CD14-positive monocyte (primary cell): ENCODE data around the gene ERO1B. TPM values are rescaled to one million over a fixed set of nuclear protein-coding genes. Genes with fewer than 3 reads are reported as not detected.
"Not testable (repeated sequence)": the region's sequence is repeated elsewhere in the genome, so short reads cannot be mapped to it uniquely, and the experiment has no call there.

Experiments used
- DNase-seq, 3 donors: peaks; one replicate each; pipeline ENCODE4 v3.0.0-alpha.2; 2011 to 2022
- H2AFZ ChIP-seq: 2 replicates; pipeline ENCODE4 v1.6.0; 2012; ENCODE audit warnings: mild to moderate bottlenecking, low read depth, low read length, inconsistent platforms; ENCODE audit not compliant: insufficient read depth, poor library complexity, severe bottlenecking
- H3K27ac ChIP-seq, 2 donors: 1 replicate in 1 of 2; 2 replicates in 1 of 2; pipeline ENCODE4 v1.5.1; 2012 to 2013; ENCODE audit warnings: low read length in 2 of 2, control low read depth in 1 of 2, inconsistent platforms in 1 of 2, low read depth in 1 of 2, mild to moderate bottlenecking in 1 of 2
- H3K27me3 ChIP-seq, 2 donors: one replicate each; pipeline versions ENCODE4 v1.6.0 to v1.6.1; 2011 to 2013; ENCODE audit warnings: low read length in 2 of 2; ENCODE audit not compliant: control insufficient read depth in 2 of 2, insufficient read depth in 2 of 2
- H3K36me3 ChIP-seq, 2 donors: replicated peaks in 1 of 2; 1 replicate in 1 of 2; 2 replicates in 1 of 2; pipeline versions ENCODE4 v1.5.1 to v1.6.1; 2012 to 2013; ENCODE audit warnings: low read length in 2 of 2, control low read depth in 1 of 2, inconsistent platforms in 1 of 2, mild to moderate bottlenecking in 1 of 2; ENCODE audit not compliant: insufficient read depth in 2 of 2, control insufficient read depth in 1 of 2
- H3K4me1 ChIP-seq, 2 donors: 1 replicate in 1 of 2; 2 replicates in 1 of 2; pipeline versions ENCODE4 v1.5.1 to v1.6.1; 2012 to 2013; ENCODE audit warnings: low read length in 2 of 2, control low read depth in 1 of 2, inconsistent platforms in 1 of 2, mild to moderate bottlenecking in 1 of 2, moderate library complexity in 1 of 2; ENCODE audit not compliant: insufficient read depth in 2 of 2, control insufficient read depth in 1 of 2
- H3K4me2 ChIP-seq: replicated peaks from 2 replicates; pipeline ENCODE3; 2012; ENCODE audit warnings: low read length, moderate library complexity, mild to moderate bottlenecking; ENCODE audit not compliant: poor library complexity, severe bottlenecking; ENCODE audit errors: extremely low read depth
- H3K4me3 ChIP-seq, 3 experiments: fragments of 200-600 bp in 1 of 3; sonication (generic) in 1 of 3; replicated peaks in 1 of 3; 1 replicate in 2 of 3; 2 replicates in 1 of 3; pipeline ENCODE4 v1.5.1; 2011 to 2013; ENCODE audit warnings: low read length in 3 of 3, mild to moderate bottlenecking in 3 of 3, control low read depth in 2 of 3, low read depth in 2 of 3, inconsistent platforms in 1 of 3, moderate library complexity in 1 of 3
- H3K79me2 ChIP-seq: 2 replicates; pipeline ENCODE4 v1.6.0; 2012; ENCODE audit warnings: mild to moderate bottlenecking, control low read depth, inconsistent platforms, low read length, moderate library complexity; ENCODE audit not compliant: insufficient read depth
- H3K9ac ChIP-seq: 2 replicates; pipeline ENCODE4 v1.6.0; 2017; ENCODE audit warnings: low read length, mild to moderate bottlenecking; ENCODE audit not compliant: insufficient read depth, poor library complexity, severe bottlenecking
- H3K9me3 ChIP-seq, 2 donors: replicated peaks in 1 of 2; 1 replicate in 1 of 2; 2 replicates in 1 of 2; pipeline versions ENCODE4 v1.5.1 to v1.6.1; 2012 to 2013; ENCODE audit warnings: low read length in 2 of 2, control low read depth in 1 of 2; ENCODE audit not compliant: control insufficient read depth in 1 of 2, insufficient read depth in 1 of 2
- H4K20me1 ChIP-seq: 2 replicates; pipeline ENCODE4 v1.6.0; 2012; ENCODE audit warnings: mild to moderate bottlenecking, low read length, control low read depth, moderate library complexity; ENCODE audit not compliant: insufficient read depth
- H3K27ac Mint-ChIP-seq, 7 donors: one replicate each; pipeline ENCODE4 v1.8.0; 2020; ENCODE audit warnings: mild to moderate bottlenecking in 7 of 7, mixed read lengths in 7 of 7, moderate library complexity in 6 of 7, inconsistent platforms in 2 of 7
- H3K27me3 Mint-ChIP-seq, 3 donors: one replicate each; pipeline ENCODE4 v1.8.0; 2021 to 2022; ENCODE audit warnings: low read depth in 3 of 3, mild to moderate bottlenecking in 3 of 3, mixed read lengths in 3 of 3, moderate library complexity in 3 of 3, inconsistent platforms in 1 of 3
- H3K36me3 Mint-ChIP-seq, 2 donors: one replicate each; pipeline ENCODE4 v1.8.0; 2020; ENCODE audit warnings: mixed read lengths in 2 of 2, inconsistent platforms in 1 of 2, mild to moderate bottlenecking in 1 of 2
- H3K4me1 Mint-ChIP-seq: one replicate; pipeline ENCODE4 v1.8.0; 2020; ENCODE audit warnings: mild to moderate bottlenecking, mixed read lengths
- H3K4me3 Mint-ChIP-seq, 2 donors: one replicate each; pipeline ENCODE4 v1.8.0; 2020; ENCODE audit warnings: mild to moderate bottlenecking in 2 of 2, mixed read lengths in 2 of 2, moderate library complexity in 1 of 2
- H3K9me3 Mint-ChIP-seq, 7 donors: one replicate each; pipeline ENCODE4 v1.8.0; 2020 to 2022; ENCODE audit warnings: mixed read lengths in 7 of 7, mild to moderate bottlenecking in 6 of 7, moderate library complexity in 6 of 7, inconsistent platforms in 2 of 7
- CTCF ChIP-seq: fragments of 200-600 bp; IDR thresholded peaks from one replicate; pipeline ENCODE4 v1.8.0; 2022; ENCODE audit warnings: antibody characterized with exemption, mild to moderate bottlenecking
- WGBS: methylation state at CpG from one replicate; pipeline ENCODE4 v1.1.5; 2013; ENCODE audit warnings: missing lambda C conversion rate; ENCODE audit not compliant: insufficient coverage; 5-methylcytosine and 5-hydroxymethylcytosine counted together
- intact Hi-C, 2 donors: fragments of 100-400 bp; cut with micrococcal nuclease; formaldehyde crosslinking; loops; one replicate each; pipeline versions ENCODE4 v1.15.0 to v1.15.1; 2023
- polyA plus RNA-seq, 3 donors: library from polyadenylated mRNA; depleted of rRNA in 1 of 3; unstranded in 2 of 3; stranded (reverse) in 1 of 3; fragments of 300-500 nt in 2 of 3; fragments of >200 nt in 1 of 3; fragmentation: Illumina TruSeq in 2 of 3; gene quantifications; 1 replicate in 2 of 3; 2 replicates in 1 of 3; pipeline ENCODE4 v1.2.3, GENCODE V29; 2012 to 2021

The ERO1B gene
- polyA plus RNA-seq, 3 donors = 2.7 to 4.2 (median 3.2) TPM

GRCh38 chr1:236315518-236315917 is 33.8 kb upstream of the ERO1B start:
- Mint-ChIP-seq H3K4me3 (no peak overlapping the region), H3K9me3 (peaks cover 0 to 2% (median 0%) of the 10 kb centered on the region in 7 donors), H3K27ac (no peak overlapping the region), H3K27me3 (peaks cover 0 to 3% (median 0%) of the 10 kb centered on the region in 3 donors), H3K36me3 (no peaks in the 10 kb centered on the region), H3K4me1 (no peaks in the 10 kb centered on the region)
- H3K36me3 ChIP-seq = no peaks in the 10 kb centered on the region
- H3K79me2 ChIP-seq = no peaks in the 10 kb centered on the region
- 67% methylated on average over 1 of the region's 2 CpGs for WGBS
- intact Hi-C loops = no loop called here
- TF ChIP-seq CTCF = no peak
- no peak overlapping the region for H3K4me3 ChIP-seq
- no peak overlapping the region for H3K27ac ChIP-seq
- H4K20me1 ChIP-seq = no peaks in the 10 kb centered on the region
- DNase-seq = no peak
- no peak overlapping the region for H2AFZ ChIP-seq
- no peak overlapping the region for H3K9ac ChIP-seq
- H3K4me2 ChIP-seq = no peak overlapping the region
- no peaks in the 10 kb centered on the region for H3K4me1 ChIP-seq
- H3K27me3 ChIP-seq = no peaks in the 10 kb centered on the region
- no peaks in the 10 kb centered on the region for H3K9me3 ChIP-seq

GRCh38 chr1:236315092-236315491 is 33.3 kb upstream of the ERO1B start:
- H3K9me3 Mint-ChIP-seq = peaks cover 0 to 2% (median 0%) of the 10 kb centered on the region in 7 donors
- H3K27me3 Mint-ChIP-seq = peaks cover 0 to 4% (median 0%) of the 10 kb centered on the region in 3 donors
- WGBS = no CpG with 5 or more reads among the region's 10 CpGs
- no peaks in the 10 kb centered on the region for H4K20me1 ChIP-seq
- no peaks in the 10 kb centered on the region for H3K27me3 ChIP-seq
- no peak overlapping the region for H3K27ac Mint-ChIP-seq
- no peak for TF ChIP-seq CTCF
- no peak overlapping the region for H2AFZ ChIP-seq
- no peak overlapping the region for H3K4me2 ChIP-seq
- no peaks in the 10 kb centered on the region for H3K4me1 Mint-ChIP-seq
- H3K9ac ChIP-seq = no peak overlapping the region
- intact Hi-C loops = no loop called here
- H3K27ac ChIP-seq = no peak overlapping the region
- DNase-seq = no peak
- H3K4me3 ChIP-seq = no peak overlapping the region
- no peaks in the 10 kb centered on the region for H3K36me3 ChIP-seq
- no peaks in the 10 kb centered on the region for H3K4me1 ChIP-seq
- no peaks in the 10 kb centered on the region for H3K36me3 Mint-ChIP-seq
- H3K79me2 ChIP-seq = no peaks in the 10 kb centered on the region
- no peaks in the 10 kb centered on the region for H3K9me3 ChIP-seq
- H3K4me3 Mint-ChIP-seq = no peak overlapping the region

GRCh38 chr1:236314050-236314449 is 32.3 kb upstream of the ERO1B start:
- WGBS = 96% methylated on average over 3 of the region's 5 CpGs
- DNase-seq, H3K36me3 Mint-ChIP-seq, H3K27me3 Mint-ChIP-seq, H3K27ac Mint-ChIP-seq, H3K4me3 ChIP-seq, H3K4me3 Mint-ChIP-seq, H3K4me1 Mint-ChIP-seq, H3K27me3 ChIP-seq, H3K36me3 ChIP-seq, H2AFZ ChIP-seq, H3K4me2 ChIP-seq, H4K20me1 ChIP-seq, H3K9me3 ChIP-seq, H3K27ac ChIP-seq, H3K79me2 ChIP-seq, H3K9ac ChIP-seq, H3K4me1 ChIP-seq, intact Hi-C loops, H3K9me3 Mint-ChIP-seq: not testable (repeated sequence)
